Midbrain (tissue), 1 donor: ENCODE results near the gene EXT2.

Source experiments
- DNase-seq: peaks from one replicate; lab custom pipeline; 2025; lab: John Stamatoyannopoulos, UW

Gene EXT2

GRCh38 chr11:44243086-44243485 lies 147.6 kb downstream of the EXT2 start:
- no peak for DNase-seq

- DNase-seq = no peak
These were observed 148.3 kb downstream of the EXT2 start for GRCh38 chr11:44243595-44244343.

GRCh38 chr11:44244639-44245310 lies 149.3 kb downstream of the EXT2 start:
- no peak for DNase-seq

GRCh38 chr11:44246726-44247125 lies 151.2 kb downstream of the EXT2 start:
- no peak for DNase-seq

- DNase-seq = no peak
These were observed 152.0 kb downstream of the EXT2 start for GRCh38 chr11:44247508-44247907.

- DNase-seq = no peak
These were observed 152.6 kb downstream of the EXT2 start for GRCh38 chr11:44248109-44248508.

GRCh38 chr11:44250421-44250820 lies 154.9 kb downstream of the EXT2 start:
- no peak for DNase-seq

GRCh38 chr11:44252999-44253602 lies 157.6 kb downstream of the EXT2 start:
- no peak for DNase-seq

GRCh38 chr11:44255406-44256071 lies 160.1 kb downstream of the EXT2 start:
- no peak for DNase-seq

- no peak for DNase-seq
These were observed 161.3 kb downstream of the EXT2 start for GRCh38 chr11:44256673-44257291.

GRCh38 chr11:44257338-44258189 lies 162.1 kb downstream of the EXT2 start:
- no peak for DNase-seq

GRCh38 chr11:44258190-44258489 lies 162.7 kb downstream of the EXT2 start:
- DNase-seq = no peak

GRCh38 chr11:44258839-44259420 lies 163.5 kb downstream of the EXT2 start:
- DNase-seq = no peak

GRCh38 chr11:44260081-44260480 lies 164.6 kb downstream of the EXT2 start:
- no peak for DNase-seq

- DNase-seq = no peak
These were observed 166.5 kb downstream of the EXT2 start for GRCh38 chr11:44261800-44262591.

- DNase-seq = no peak
These were observed 168.4 kb downstream of the EXT2 start for GRCh38 chr11:44263738-44264437.

GRCh38 chr11:44264438-44264749 lies 168.9 kb downstream of the EXT2 start:
- DNase-seq = no peak

- no peak for DNase-seq
These were observed 169.3 kb downstream of the EXT2 start for GRCh38 chr11:44264761-44265160.

GRCh38 chr11:44266056-44266780 lies 170.7 kb downstream of the EXT2 start:
- no peak for DNase-seq
